ENCODE measurements around the gene FRS2.
A peak's percentile ranks its signal among the peaks of the same experiment; 100 is the strongest.

Gene FRS2

GRCh38 chr12:69502345-69503081 is 32.3 kb downstream of the FRS2 start:
- DNase-seq = no peak

DNA sequence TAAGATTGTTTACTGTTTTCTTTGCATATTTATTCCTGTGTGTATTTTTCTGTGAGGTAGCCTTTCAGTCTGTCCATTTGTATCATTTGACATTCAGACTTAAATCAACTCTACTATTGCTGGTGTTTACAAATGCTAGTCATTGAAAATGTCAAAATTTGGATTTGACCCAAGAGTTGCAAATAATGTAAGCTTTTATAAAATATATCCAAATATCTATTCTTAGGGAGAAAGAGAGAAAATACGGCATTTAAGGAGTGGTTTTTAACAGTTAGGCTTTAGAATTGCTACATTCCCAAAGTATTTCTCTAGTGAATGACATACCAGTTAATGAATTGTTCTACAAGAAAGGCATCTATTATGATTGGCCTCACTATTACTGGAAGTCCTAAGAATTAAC is 37.9 kb downstream of the FRS2 start:
- no peak for DNase-seq

DNA sequence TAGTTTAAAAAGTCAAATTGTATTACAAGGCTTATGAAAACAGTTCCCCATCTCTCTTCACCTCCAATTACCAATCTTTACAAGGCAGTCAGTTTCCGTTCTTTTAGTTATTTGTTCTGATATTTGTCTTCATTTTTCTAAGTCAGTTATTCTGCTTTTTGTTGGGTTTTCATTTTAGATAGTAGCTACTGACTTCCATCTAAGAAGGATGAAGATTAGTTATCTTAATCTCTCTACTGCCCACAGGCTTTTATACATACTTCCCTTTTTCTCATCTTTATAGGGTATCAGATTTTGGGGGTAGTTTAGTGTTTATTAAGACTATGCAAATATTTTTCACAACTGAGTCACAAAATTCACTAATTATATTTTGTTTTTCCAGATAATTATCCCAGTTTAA is 38.4 kb downstream of the FRS2 start:
- no peak for DNase-seq

DNA sequence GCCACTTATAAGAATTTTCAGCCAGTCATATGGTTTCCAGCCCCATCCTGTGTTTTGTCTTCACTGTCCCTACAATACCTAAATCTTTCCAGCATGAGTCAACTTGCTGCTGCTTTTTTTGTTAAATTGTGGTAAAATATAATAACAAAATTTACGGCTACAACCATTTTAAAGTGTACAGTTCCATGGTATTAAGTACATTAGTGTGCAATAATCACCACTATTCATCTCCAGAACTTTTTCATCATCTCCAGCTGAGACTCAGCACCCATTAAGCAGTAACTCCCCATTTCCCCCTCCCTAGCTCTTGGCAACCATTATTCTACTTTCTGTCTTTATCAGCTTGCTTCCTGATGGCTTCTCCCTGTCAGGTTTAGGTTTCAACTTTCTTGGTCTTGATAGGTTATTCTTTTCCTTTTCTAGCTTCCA is 39.1 kb downstream of the FRS2 start:
- DNase-seq = peak; percentile 1

DNA sequence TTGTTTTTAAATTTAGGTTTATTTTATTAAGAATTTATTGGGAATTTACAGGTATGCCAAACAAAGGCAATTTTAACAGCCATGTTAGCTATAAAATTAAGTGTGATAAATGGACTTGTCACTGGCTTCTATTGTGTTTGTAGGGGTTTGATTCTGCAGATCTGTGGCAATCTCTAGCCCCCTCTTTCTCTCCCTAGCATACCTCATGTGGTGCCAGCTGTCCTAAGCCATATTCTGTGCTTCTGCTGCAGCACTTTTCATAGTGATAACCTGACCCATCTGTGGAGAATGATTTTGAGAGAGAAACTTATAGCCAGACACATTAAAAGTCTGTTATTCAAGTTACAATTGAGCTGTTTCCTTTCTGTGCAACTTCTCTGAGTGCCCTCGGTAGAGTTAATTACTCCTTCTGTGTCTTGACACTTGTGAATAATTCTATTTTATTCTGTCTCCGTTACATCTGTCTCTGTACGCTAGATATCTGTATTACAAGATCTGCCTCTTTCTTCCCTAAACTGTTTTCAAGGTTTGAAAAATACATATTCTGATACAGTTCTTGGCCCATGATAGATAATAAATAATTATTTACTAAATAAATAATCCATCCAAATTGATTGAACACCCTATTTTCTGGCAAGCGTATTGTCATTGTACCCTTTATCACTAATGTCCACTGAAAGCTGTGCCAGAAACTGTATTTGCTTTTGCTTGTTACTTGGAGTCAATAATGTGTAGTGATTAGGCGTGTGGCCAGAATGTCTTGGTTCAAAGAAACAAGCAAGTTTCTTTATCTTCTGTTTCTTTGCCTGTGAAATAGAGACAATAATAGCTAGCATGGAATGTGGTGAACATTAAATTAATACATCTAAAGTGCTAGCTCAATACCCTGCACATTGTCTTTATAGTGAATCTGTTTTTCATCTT is 40.0 kb downstream of the FRS2 start:
- DNase-seq = peak; percentile 46

DNA sequence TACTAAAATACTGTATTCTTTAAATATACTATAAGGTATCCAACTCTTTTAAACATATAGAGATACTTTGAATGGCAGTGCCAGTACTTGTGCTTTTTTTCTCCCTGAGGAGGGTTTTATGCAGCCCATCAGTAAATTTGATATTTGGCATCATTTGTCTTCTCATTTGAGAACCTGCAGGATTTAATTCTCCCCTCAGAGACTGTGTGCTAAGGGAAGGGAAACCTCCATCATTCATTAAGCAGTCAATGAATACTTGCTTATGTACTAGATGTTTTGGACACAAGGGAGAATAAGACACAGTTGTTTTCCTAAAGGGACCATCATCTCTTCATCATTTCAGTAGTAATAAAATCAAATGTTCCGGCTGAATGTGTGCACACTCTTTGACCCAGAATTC is 40.8 kb downstream of the FRS2 start:
- no peak for DNase-seq

- DNase-seq = peak; percentile 43
Observed at GRCh38 chr12:69511469-69512267, 41.5 kb downstream of the FRS2 start.

- no peak for DNase-seq
Observed at GRCh38 chr12:69512820-69513219, 42.6 kb downstream of the FRS2 start.

- DNase-seq = no peak
Observed at GRCh38 chr12:69513297-69513696, 43.1 kb downstream of the FRS2 start.

GRCh38 chr12:69514111-69514510 is 43.9 kb downstream of the FRS2 start:
- no peak for DNase-seq

DNA sequence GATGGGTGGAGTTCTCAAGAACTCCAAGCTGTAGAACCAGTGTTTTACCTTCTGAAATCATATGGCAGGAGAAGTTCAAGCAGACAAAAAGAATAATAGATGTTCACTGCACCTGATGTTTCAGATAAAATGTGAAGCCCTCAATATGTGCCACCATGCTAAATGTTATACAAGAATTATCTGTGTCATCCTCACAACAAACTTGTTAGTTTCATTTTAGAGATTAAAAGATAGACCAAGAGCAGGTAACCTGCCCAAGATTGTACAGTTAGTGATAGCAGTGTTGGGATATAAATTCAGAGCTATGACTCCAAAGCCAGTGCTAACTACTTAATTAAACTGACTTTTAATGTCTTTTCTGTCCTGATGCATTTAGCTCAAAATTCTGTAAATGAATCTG is 44.7 kb downstream of the FRS2 start:
- DNase-seq = no peak

GRCh38 chr12:69515394-69515930 is 45.3 kb downstream of the FRS2 start:
- peak; percentile 5 for DNase-seq

GRCh38 chr12:69516950-69517349 is 46.8 kb downstream of the FRS2 start:
- no peak for DNase-seq

- DNase-seq = no peak
Observed at GRCh38 chr12:69517406-69517805, 47.2 kb downstream of the FRS2 start.

DNA sequence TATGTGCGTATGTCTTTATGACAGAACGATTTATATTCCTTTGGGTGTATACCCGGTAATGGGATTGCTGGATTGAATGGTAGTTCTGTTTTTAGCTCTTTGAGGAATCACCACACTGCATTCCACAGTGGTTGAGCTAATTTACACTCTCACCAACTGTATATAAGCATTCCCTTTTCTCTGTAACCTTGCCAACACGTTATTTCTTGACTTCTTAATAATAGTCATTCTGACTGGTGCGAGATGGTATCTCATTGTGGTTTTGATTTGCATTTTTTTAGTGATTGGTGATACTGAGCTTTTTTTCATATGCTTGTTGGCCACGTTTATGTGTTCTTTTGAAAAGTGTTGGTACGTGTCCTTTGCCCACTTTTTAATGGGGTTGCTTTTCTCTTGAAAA is 49.7 kb downstream of the FRS2 start:
- DNase-seq = no peak

- no peak for DNase-seq
Observed at GRCh38 chr12:69523433-69524330, 53.5 kb downstream of the FRS2 start.

DNA sequence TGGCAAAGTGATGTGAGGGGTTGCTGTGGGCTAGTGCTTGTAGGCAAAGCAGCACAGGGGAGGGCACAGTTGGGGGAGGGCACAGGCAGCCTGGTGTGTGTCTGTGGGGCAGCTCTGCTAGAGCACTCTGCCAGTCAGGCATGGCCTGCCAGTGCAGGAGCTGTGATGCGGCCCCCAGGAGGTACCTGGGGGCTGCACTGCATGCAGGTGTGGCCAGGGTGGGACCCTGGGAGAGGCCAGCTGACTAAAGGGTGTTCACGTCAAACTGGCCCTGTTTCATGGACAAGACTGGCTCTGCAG is 54.1 kb downstream of the FRS2 start:
- no peak for DNase-seq

GRCh38 chr12:69524755-69525469 is 54.7 kb downstream of the FRS2 start:
- DNase-seq = no peak

DNA sequence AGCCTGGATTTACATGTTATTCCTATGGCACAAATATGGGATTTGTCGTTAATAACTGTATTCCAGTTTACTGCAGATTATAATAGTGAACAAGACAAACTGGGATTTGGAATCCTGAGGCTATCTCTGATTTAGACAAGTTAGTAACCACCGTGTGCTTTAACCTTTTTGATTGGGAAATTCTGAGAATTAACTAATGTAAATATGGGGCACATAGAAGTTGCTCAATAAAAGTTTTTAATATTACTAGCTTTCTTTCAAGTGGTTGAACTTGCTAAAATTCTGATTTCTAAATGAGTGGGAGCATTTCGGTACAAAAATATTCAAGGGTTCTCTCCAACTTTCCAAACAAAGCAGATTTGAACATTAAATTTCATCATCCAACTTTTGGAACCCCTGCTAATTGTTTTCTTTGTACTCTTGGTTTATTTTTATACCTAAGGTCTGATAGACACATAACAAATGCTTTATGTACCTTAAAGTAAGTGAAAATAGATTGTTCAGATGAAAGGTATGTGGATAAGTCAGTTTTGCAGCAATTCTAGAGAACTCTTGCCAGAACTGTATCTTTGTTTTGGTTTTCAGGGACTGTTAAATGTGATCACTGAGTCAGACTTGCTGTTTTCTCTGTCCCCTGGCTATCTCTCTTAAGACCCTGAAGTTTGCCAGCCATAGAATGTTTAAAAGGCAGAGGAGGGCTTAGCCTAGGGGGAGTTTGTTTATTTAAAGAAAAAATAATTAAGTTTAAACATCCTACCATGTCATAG is 57.5 kb downstream of the FRS2 start:
- no peak for DNase-seq

DNA sequence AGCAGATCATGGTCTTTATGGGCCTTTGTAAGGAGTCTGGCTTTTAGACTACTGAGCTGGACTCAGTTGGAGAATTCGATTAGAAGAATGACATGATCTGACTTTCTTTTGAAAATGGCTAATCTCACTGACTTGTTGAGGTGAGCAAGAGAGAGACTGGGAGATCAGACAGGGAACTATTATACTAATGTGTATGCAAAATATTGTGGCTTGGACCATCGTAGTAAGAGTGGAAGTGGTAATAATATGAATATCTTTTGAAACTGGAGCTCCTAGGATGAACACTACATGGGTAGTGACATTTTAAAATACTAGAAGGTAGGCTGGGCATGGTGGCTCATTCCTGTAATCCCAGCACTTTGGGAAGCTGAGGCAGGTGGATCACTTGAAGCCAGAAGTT is 58.8 kb downstream of the FRS2 start:
- no peak for DNase-seq

DNA sequence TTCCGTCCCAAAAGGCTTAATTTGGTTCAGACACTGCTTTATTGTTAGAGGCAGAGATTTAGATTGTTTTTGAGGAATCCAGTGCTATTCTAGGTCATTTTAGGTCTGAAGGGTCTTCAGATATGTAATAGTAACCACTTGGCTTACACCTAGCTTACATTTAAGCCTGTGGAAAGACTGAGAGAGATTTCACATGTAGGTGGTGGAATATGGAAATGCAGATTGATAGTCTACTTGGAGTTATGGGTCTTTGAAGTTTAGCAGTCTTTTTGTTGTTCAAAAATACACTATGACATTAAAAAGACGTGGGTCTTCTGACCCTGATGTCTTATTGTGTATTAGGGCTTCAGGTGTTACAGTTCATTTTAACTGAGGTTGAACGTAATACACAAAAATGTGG is 63.7 kb downstream of the FRS2 start:
- DNase-seq = no peak
